Retinal pigment epithelial cell (primary cell): Measurements from ENCODE around the gene ADAM33.

Experiments
- DNase-seq: peaks from one replicate; pipeline ENCODE4 v3.0.0-alpha.2; 2010; ENCODE audit warnings: low read depth
- H3K4me3 ChIP-seq: 2 replicates; pipeline ENCODE4 v1.5.1; 2011; ENCODE audit warnings: mild to moderate bottlenecking, low read length, control low read depth, moderate library complexity
- TF ChIP-seq, protein P1 (sequence below): conservative IDR thresholded peaks from 2 replicates; pipeline ENCODE4 v1.5.1; 2011; ENCODE audit warnings: low read depth, low read length, control low read depth, inconsistent platforms

ADAM33 gene

DNA sequence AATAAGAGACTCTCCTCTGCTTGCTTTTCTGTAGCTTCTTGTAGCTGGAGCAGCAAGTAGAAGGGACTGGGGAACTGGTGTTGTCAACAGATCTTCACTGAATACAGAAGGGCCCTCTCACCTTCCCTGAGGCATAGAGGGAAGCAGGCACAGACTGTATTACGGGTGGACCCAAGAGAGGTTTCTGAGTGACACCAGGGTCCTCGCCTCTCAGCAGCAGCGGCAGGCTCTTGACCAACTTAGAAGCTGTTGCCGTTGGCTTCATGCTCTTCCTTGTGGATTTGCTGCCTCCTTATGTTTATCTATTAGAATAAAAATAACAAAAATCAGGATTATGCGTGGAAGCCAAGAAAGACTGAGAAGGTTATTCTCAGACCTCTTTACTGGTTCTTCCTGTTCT is 50.3 kb downstream of the ADAM33 start:
- DNase-seq, result no peak
- H3K4me3 ChIP-seq, result no peak overlapping the region
- TF ChIP-seq, protein P1, sequence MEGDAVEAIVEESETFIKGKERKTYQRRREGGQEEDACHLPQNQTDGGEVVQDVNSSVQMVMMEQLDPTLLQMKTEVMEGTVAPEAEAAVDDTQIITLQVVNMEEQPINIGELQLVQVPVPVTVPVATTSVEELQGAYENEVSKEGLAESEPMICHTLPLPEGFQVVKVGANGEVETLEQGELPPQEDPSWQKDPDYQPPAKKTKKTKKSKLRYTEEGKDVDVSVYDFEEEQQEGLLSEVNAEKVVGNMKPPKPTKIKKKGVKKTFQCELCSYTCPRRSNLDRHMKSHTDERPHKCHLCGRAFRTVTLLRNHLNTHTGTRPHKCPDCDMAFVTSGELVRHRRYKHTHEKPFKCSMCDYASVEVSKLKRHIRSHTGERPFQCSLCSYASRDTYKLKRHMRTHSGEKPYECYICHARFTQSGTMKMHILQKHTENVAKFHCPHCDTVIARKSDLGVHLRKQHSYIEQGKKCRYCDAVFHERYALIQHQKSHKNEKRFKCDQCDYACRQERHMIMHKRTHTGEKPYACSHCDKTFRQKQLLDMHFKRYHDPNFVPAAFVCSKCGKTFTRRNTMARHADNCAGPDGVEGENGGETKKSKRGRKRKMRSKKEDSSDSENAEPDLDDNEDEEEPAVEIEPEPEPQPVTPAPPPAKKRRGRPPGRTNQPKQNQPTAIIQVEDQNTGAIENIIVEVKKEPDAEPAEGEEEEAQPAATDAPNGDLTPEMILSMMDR, result no peak

- no peak for DNase-seq
- H3K4me3 ChIP-seq, result no peak overlapping the region
- TF ChIP-seq, protein P1, result no peak
Measured at GRCh38 chr20:3630429-3630828, 51.4 kb downstream of the ADAM33 start.

DNA sequence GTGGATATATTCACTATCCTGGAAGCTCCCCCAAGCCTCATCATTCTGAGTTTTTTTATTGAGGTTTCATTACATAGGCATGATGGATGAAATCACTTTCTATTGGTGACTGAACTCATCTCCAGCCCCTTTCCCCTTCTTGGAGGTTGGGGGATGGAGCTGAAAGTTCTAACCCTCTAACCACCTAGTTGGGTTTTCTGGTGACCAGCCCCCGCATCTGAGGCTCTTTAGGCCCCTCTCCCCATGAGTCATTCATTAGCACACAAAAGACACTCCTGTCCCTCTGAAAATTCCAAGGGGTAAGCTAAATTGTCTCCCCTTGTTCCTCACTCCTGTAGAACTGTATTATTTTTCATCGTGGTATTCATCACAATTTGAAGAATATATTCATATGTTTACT is 51.9 kb downstream of the ADAM33 start:
- H3K4me3 ChIP-seq, result no peak overlapping the region
- no peak for DNase-seq
- TF ChIP-seq, protein P1, result no peak

GRCh38 chr20:3628502-3629314 is 53.1 kb downstream of the ADAM33 start:
- no peak overlapping the region for H3K4me3 ChIP-seq
- TF ChIP-seq, protein P1, result no peak
- DNase-seq, result no peak

DNA sequence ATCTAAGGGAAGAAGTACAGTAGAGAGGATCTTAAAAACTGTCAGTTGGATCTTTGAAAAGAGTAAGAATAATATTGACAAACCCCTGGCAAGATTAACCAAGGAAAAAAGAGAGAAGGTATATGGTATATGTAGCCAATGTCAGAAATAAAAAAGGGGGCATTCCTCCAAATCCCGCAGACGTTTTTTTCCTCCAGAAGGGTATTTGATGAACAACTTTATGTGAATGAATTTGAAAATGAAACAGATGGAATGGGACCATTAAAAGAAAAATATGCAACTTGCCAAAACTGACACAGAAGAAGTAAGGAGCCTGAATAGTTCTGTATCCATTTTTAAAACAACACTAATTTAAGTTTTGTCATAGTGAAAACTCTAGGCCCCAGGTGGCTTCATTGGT is 54.3 kb downstream of the ADAM33 start:
- TF ChIP-seq, protein P1, result no peak
- DNase-seq, result no peak
- no peak overlapping the region for H3K4me3 ChIP-seq

DNA sequence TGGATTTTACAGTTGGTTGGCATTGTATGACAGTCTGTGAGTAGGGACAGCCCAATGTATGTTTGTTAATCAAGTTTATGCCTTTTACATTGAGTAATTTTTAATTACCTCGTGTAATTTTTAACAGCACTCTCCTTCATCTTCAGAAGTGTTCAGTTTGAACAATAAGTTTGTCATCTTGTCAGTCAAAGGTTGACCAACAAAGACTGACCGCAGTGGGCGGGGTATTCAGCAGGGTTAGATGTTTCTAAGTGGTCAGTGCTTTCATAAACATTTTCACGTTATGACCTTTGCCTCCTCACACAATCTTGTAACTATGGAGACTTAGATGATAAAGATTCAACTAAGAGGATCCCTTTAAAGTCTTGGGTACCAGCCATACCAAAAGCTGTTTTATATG is 59.4 kb downstream of the ADAM33 start:
- TF ChIP-seq, protein P1, result no peak
- H3K4me3 ChIP-seq, result no peak overlapping the region
- DNase-seq, result no peak

DNA sequence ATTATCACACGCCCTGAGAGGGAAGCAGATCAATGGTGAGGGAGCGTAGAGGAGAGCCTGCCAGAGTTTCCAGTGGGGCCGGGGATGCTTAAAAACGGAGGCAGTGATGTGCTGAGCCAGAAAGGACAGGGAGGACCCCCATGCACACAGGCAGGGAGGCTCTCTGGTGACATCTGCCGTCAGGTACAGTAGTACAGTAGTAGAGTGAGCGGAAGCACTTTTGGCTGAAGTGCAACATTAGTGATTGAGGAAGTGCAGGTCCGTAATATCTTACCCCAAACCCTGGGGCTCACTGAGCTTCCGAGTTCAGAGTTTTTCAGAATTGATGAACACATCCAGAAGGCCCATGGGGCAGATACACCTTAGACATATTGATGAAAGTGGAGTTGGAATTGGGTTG is 60.7 kb downstream of the ADAM33 start:
- no peak overlapping the region for H3K4me3 ChIP-seq
- no peak for DNase-seq
- TF ChIP-seq, protein P1, result no peak
